Activated B cell treated with CpG ODN at 0.5 μM for 24 hours (primary cell): ENCODE results near the gene ZBED1. TPM values are rescaled to one million over a fixed set of nuclear protein-coding genes. Genes with fewer than 3 reads are reported as not detected.

Source experiments
- ATAC-seq: fragments of 200-7000 bp; cut with Tn5 transposase; one replicate; pipeline ENCODE4 v1.10.0; 2021; ENCODE audit warnings: low read depth, mild to moderate bottlenecking, moderate library complexity
- CTCF ChIA-PET: fragments of 350-600 bp; sonication (Branson Sonifier 250); formaldehyde crosslinking; loops from one replicate; lab custom pipeline; 2021; ENCODE audit warnings: antibody characterized with exemption; lab: Charles Lee
- POLR2A ChIA-PET: fragments of 350-600 bp; sonication (Branson Sonifier 250); formaldehyde crosslinking; loops from one replicate; lab custom pipeline; 2021; ENCODE audit warnings: antibody characterized with exemption; lab: Charles Lee
- DNase-seq: peaks from one replicate; pipeline ENCODE4 v3.0.0; 2022
- H3K27ac Mint-ChIP-seq: one replicate; pipeline ENCODE4 v1.8.0; 2020; ENCODE audit warnings: mixed read lengths
- H3K27me3 Mint-ChIP-seq: one replicate; pipeline ENCODE4 v1.8.0; 2021; ENCODE audit warnings: mixed read lengths
- H3K36me3 Mint-ChIP-seq: one replicate; pipeline ENCODE4 v1.8.0; 2021; ENCODE audit warnings: low read depth, mixed read lengths
- H3K4me1 Mint-ChIP-seq: one replicate; pipeline ENCODE4 v1.8.0; 2021; ENCODE audit warnings: mixed read lengths
- H3K4me3 Mint-ChIP-seq: one replicate; pipeline ENCODE4 v1.8.0; 2020; ENCODE audit warnings: mild to moderate bottlenecking, mixed read lengths
- H3K9me3 Mint-ChIP-seq: one replicate; pipeline ENCODE4 v1.8.0; 2020; ENCODE audit warnings: mixed read lengths
- CTCF ChIP-seq: fragments of 200-600 bp; IDR thresholded peaks from one replicate; pipeline ENCODE4 v1.8.0; 2022; ENCODE audit warnings: antibody characterized with exemption, mild to moderate bottlenecking
- intact Hi-C: fragments of 100-400 bp; cut with micrococcal nuclease; formaldehyde crosslinking; loops from one replicate; pipeline ENCODE4 v1.15.1; 2024
- total RNA-seq: library from RNA; stranded (reverse); gene quantifications from 2 replicates; pipeline ENCODE4 v1.2.3, GENCODE V29; 2022

Gene ZBED1
- total RNA-seq, 1 donor from 2014 or later = 50.1 TPM

- Mint-ChIP-seq H3K27ac (no peak overlapping the region), H3K4me1 (no peaks in the 10 kb centered on the region), H3K36me3 (no peaks in the 10 kb centered on the region), H3K4me3 (no peak overlapping the region), H3K27me3 (peaks cover 14% of the 10 kb centered on the region), H3K9me3 (peaks cover 2% of the 10 kb centered on the region)
- intact Hi-C loops = no loop called here
- TF ChIP-seq CTCF = no peak
- DNase-seq (no peak), ATAC-seq (no peak)
- CTCF ChIA-PET = no interaction called here
- POLR2A ChIA-PET = no interaction called here
These were observed 44.4 kb upstream of the ZBED1 start for GRCh38 chrX:2545144-2545543.

DNA sequence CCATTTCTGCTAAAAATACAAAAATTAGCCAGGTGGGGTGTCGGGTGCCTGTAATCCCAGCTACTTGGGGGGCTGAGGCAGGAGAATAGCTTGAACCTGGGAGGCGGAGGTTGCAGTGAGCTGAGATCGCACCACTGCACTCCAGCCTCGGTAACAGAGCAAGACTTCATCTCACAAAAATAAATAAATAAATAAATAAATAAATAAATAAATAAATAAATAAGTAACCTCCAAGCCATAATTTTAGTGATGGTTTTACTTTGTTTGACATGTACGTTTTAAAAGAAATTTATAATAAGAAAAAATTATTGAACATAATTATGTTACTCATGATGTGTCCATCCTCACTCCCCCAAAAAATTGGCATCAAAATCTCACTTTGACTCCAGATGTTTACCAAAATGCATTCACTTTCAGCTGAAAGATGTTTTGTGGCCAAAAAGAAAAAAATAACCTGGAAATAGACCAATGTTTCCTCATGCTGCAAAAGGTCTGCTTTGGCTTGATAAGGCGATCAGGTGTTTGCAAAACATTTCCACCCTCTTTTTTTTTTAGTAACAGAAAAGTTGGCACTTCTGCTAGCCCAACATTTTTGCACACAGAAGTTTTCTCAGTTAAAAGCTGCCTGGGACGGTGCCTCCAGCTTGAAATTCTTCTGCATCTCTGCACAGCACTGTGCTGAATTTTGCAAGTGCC lies 42.2 kb upstream of the ZBED1 start:
- Mint-ChIP-seq H3K4me1 (no peaks in the 10 kb centered on the region), H3K27ac (no peak overlapping the region), H3K9me3 (peaks cover 2% of the 10 kb centered on the region), H3K36me3 (no peaks in the 10 kb centered on the region), H3K4me3 (no peak overlapping the region), H3K27me3 (peaks cover 13% of the 10 kb centered on the region)
- DNase-seq = no peak
- no peak for ATAC-seq
- CTCF ChIA-PET = no interaction called here
- TF ChIP-seq CTCF = no peak
- intact Hi-C loops = no loop called here
- POLR2A ChIA-PET = no interaction called here

GRCh38 chrX:2541603-2542002 lies 40.8 kb upstream of the ZBED1 start:
- intact Hi-C loops = no loop called here
- ChIA-PET CTCF (no interaction called here), POLR2A (no interaction called here)
- H3K4me1 Mint-ChIP-seq = no peaks in the 10 kb centered on the region
- TF ChIP-seq CTCF = no peak
- no peak overlapping the region for H3K27ac Mint-ChIP-seq
- H3K36me3 Mint-ChIP-seq = no peaks in the 10 kb centered on the region
- H3K4me3 Mint-ChIP-seq = no peak overlapping the region
- no peak for ATAC-seq
- peaks cover 15% of the 10 kb centered on the region for H3K27me3 Mint-ChIP-seq
- H3K9me3 Mint-ChIP-seq = peaks cover 2% of the 10 kb centered on the region
- no peak for DNase-seq

DNA sequence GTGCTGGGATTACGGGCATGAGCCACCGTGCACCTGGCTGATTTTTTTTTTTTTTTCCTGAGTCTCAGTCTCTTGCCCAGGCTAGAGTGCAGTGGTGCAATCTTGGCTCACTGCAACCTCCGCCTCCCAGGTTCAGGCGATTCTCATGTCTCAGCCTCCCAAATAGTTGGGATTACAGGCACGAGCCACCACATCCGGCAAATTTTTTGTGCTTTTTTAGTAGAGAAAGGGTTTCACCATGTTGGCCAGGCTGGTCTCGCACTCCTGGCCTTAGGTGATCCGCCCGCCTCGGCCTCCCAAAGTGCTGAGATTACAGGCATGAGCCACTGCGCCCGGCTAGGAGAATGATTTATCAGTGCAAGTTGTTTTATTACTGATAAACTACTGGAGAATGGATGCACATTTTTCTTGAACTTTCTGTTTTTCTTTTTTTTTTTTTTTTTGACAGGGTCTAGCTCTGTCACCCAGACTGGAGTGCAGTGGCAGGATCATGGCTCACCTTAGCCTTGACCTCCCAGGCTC lies 39.7 kb upstream of the ZBED1 start:
- ATAC-seq = no peak
- intact Hi-C loops = no loop called here
- no peaks in the 10 kb centered on the region for H3K36me3 Mint-ChIP-seq
- ChIA-PET POLR2A (no interaction called here), CTCF (no interaction called here)
- no peak for DNase-seq
- no peak overlapping the region for H3K4me3 Mint-ChIP-seq
- no peak overlapping the region for H3K27ac Mint-ChIP-seq
- no peaks in the 10 kb centered on the region for H3K9me3 Mint-ChIP-seq
- TF ChIP-seq CTCF = no peak
- H3K4me1 Mint-ChIP-seq = no peaks in the 10 kb centered on the region
- peaks cover 14% of the 10 kb centered on the region for H3K27me3 Mint-ChIP-seq

- POLR2A ChIA-PET = no interaction called here
- Mint-ChIP-seq H3K27me3 (peaks cover 13% of the 10 kb centered on the region), H3K27ac (no peak overlapping the region), H3K9me3 (peaks cover under 1% of the 10 kb centered on the region), H3K36me3 (no peaks in the 10 kb centered on the region), H3K4me3 (no peak overlapping the region), H3K4me1 (peaks cover 2% of the 10 kb centered on the region)
- no peak for TF ChIP-seq CTCF
- ATAC-seq (no peak), DNase-seq (no peak)
- CTCF ChIA-PET = no interaction called here
- intact Hi-C loops = no loop called here
These were observed 38.8 kb upstream of the ZBED1 start for GRCh38 chrX:2539586-2539985.
